GM12865 (cell line): ENCODE results near the gene AR.
A peak's percentile ranks its signal among the peaks of the same experiment; 100 is the strongest.

Source experiments
- DNase-seq: peaks from one replicate; pipeline ENCODE4 v3.0.0; 2010; ENCODE audit warnings: low read depth
- H3K4me3 ChIP-seq: 2 replicates; pipeline ENCODE4 v1.5.1; 2011; ENCODE audit warnings: mild to moderate bottlenecking, low read depth, low read length, control low read depth
- CTCF ChIP-seq: IDR thresholded peaks from 2 replicates; pipeline ENCODE4 v1.5.1; 2011; ENCODE audit warnings: low read length, control low read depth, low read depth, inconsistent platforms; ENCODE audit not compliant: insufficient read depth; ENCODE audit errors: missing control alignments

Gene AR

DNA sequence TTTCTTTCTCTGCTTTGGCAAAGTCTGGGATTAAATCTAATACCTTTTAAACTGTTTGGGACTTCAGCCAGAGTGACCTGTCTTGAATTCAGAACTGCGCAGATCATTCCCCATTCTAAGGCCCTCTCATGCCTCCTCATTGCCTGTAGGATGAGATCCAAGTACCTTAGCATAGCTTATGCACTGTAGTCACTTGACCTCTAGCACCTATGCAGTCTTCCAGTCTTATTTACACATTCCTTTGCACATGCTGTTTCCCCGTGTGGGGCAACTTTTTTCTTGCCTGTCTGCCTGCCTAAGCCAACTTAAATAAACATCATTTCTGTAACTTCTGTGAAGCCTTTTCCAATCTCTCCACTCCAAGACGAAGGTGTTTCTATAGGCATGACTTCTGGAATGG, 68.4 kb downstream of the AR start:
- no peak for TF ChIP-seq CTCF
- no peak overlapping the region for H3K4me3 ChIP-seq
- no peak for DNase-seq

GRCh38 chrX:67613366-67613765, 69.5 kb downstream of the AR start:
- no peak overlapping the region for H3K4me3 ChIP-seq
- no peak for DNase-seq
- TF ChIP-seq CTCF: no peak

DNA sequence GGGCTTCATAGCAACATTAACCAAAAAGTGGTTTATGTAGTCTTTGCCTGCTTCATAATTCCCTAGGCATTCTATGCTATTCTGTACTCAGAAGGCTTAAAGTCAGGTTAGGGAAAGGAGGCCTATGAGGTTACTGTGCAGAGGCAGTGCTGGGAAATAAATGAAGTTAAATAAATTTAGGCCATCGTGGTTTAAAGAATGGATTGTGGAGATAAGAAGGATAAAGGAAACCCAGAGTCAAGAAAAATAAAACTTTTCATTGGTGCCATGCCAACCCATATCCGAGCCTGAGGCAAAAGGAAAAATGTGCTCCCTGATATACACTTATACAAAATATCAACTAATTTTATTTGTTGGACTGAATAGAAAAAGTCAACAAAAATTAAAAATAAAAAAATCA, 70.2 kb downstream of the AR start:
- H3K4me3 ChIP-seq: no peak overlapping the region
- TF ChIP-seq CTCF: no peak
- DNase-seq: no peak

GRCh38 chrX:67614423-67614822, 70.6 kb downstream of the AR start:
- no peak overlapping the region for H3K4me3 ChIP-seq
- DNase-seq: no peak
- TF ChIP-seq CTCF: no peak

DNA sequence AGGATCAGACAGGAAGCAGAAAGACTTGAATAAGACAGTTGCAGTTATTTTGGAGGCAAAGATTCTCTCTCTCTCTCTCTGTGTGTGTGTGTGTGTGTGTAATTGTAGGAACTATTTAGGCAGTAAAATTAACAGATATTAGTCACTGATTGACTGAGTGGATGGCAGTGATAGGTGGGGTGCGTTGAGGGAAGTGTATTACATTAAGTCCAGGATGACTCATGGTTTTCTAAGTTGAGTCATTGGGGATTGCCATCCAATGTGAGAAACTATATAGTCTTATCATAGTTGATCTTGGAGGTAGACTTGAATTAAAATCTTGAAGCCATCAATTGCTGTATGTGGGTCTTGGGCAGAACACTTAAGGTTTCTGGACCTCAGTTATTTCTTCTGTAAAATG, 75.4 kb downstream of the AR start:
- no peak for TF ChIP-seq CTCF
- peak; percentile 8 for DNase-seq
- no peak overlapping the region for H3K4me3 ChIP-seq

GRCh38 chrX:67622053-67622585, 78.3 kb downstream of the AR start:
- DNase-seq: no peak
- H3K4me3 ChIP-seq: no peak overlapping the region
- no peak for TF ChIP-seq CTCF

- no peak for TF ChIP-seq CTCF
- DNase-seq: no peak
- no peak overlapping the region for H3K4me3 ChIP-seq
Measured at GRCh38 chrX:67624325-67624724, 80.5 kb downstream of the AR start.
